IMR-90 (cell line): ENCODE measurements around the gene R3HDM2. TPM values are rescaled to one million over a fixed set of nuclear protein-coding genes. Genes with fewer than 3 reads are reported as not detected.

ENCODE experiments used
- ATAC-seq: fragments of 200-7000 bp; cut with Tn5 transposase; 2 replicates; pipeline ENCODE4 v1.9.1; 2020; ENCODE audit warnings: low read depth, mild to moderate bottlenecking, moderate library complexity
- BruUV-seq: library from RNA; stranded (reverse); fragments of 400-500 nt; replicated peaks from 2 replicates; lab custom pipeline; 2021; lab: Mats Ljungman, UMichigan
- CTCF ChIA-PET: fragments of 300-600 bp; formaldehyde crosslinking; extraction: SDS; loops from one replicate; lab custom pipeline; 2021; ENCODE audit warnings: antibody characterized with exemption; lab: Yijun Ruan, JAX
- POLR2A ChIA-PET: fragments of 300-600 bp; sonication (Branson Sonifier 250); formaldehyde crosslinking; loops from one replicate; lab custom pipeline; 2022; ENCODE audit warnings: antibody characterized with exemption; ENCODE audit not compliant: unreplicated experiment; lab: Charles Lee
- DNase-seq: peaks from one replicate; pipeline ENCODE4 v3.0.0; 2013
- H2AFZ ChIP-seq: replicated peaks from 2 replicates; pipeline ENCODE3; 2013; ENCODE audit warnings: low read length, mild to moderate bottlenecking; ENCODE audit not compliant: poor library complexity
- H2AK5ac ChIP-seq: 2 replicates; pipeline ENCODE4 v1.6.1; 2013; ENCODE audit warnings: low read depth, low read length, inconsistent platforms
- H2AK9ac ChIP-seq: replicated peaks from 2 replicates; pipeline ENCODE3; 2013; ENCODE audit warnings: mild to moderate bottlenecking, low read depth, low read length, moderate library complexity; ENCODE audit not compliant: poor library complexity
- H2BK120ac ChIP-seq: 2 replicates; pipeline ENCODE4 v1.6.1; 2013; ENCODE audit warnings: low read depth, low read length, inconsistent platforms
- H2BK15ac ChIP-seq: 3 replicates; pipeline ENCODE4 v1.6.1; 2013; ENCODE audit warnings: low read depth, low read length, inconsistent platforms
- H2BK20ac ChIP-seq: 2 replicates; pipeline ENCODE4 v1.6.1; 2013; ENCODE audit warnings: low read depth, mild to moderate bottlenecking, inconsistent platforms, low read length, moderate library complexity
- H2BK5ac ChIP-seq: 2 replicates; pipeline ENCODE4 v1.6.1; 2013; ENCODE audit warnings: mild to moderate bottlenecking, low read depth, low read length, inconsistent platforms; ENCODE audit not compliant: poor library complexity, severe bottlenecking
- H3K14ac ChIP-seq: replicated peaks from 2 replicates; pipeline ENCODE4 v1.6.1; 2013; ENCODE audit warnings: low read depth, low read length, inconsistent platforms
- H3K18ac ChIP-seq: 2 replicates; pipeline ENCODE4 v1.6.1; 2013; ENCODE audit warnings: low read depth, low read length, control low read depth
- H3K23ac ChIP-seq: 2 replicates; pipeline ENCODE4 v1.6.1; 2013; ENCODE audit warnings: low read depth, low read length, inconsistent platforms
- H3K27ac ChIP-seq: 2 replicates; pipeline ENCODE4 v1.5.1; 2013; ENCODE audit warnings: mild to moderate bottlenecking, control low read depth, low read length; ENCODE audit not compliant: insufficient read depth
- H3K27me3 ChIP-seq: 2 replicates; pipeline ENCODE4 v1.6.1; 2013; ENCODE audit warnings: low read length; ENCODE audit not compliant: control insufficient read depth, insufficient read depth
- H3K36me3 ChIP-seq: 2 replicates; pipeline ENCODE4 v1.6.1; 2013; ENCODE audit warnings: low read length, mixed read lengths; ENCODE audit not compliant: control insufficient read depth, insufficient read depth
- H3K4ac ChIP-seq: 2 replicates; pipeline ENCODE4 v1.6.1; 2013; ENCODE audit warnings: low read depth, low read length, inconsistent platforms
- H3K4me1 ChIP-seq: 2 replicates; pipeline ENCODE4 v1.6.1; 2013; ENCODE audit warnings: low read length, mixed read lengths; ENCODE audit not compliant: control insufficient read depth, insufficient read depth
- H3K4me2 ChIP-seq: 2 replicates; pipeline ENCODE4 v1.6.1; 2013; ENCODE audit warnings: low read depth, mild to moderate bottlenecking, control low read depth, low read length, moderate library complexity
- H3K4me3 ChIP-seq: 2 replicates; pipeline ENCODE4 v1.5.1; 2013; ENCODE audit warnings: low read depth, mild to moderate bottlenecking, control low read depth, low read length, moderate library complexity; ENCODE audit not compliant: insufficient read depth
- H3K56ac ChIP-seq: 2 replicates; pipeline ENCODE4 v1.6.1; 2013; ENCODE audit warnings: low read length, inconsistent platforms; ENCODE audit not compliant: insufficient read depth; ENCODE audit errors: extremely low read depth
- H3K79me1 ChIP-seq, 2 experiments: 2 replicates each; pipeline ENCODE4 v1.6.1; 2013; ENCODE audit warnings: low read length in 2 of 2, inconsistent platforms in 1 of 2, low read depth in 1 of 2
- H3K9ac ChIP-seq: 2 replicates; pipeline ENCODE4 v1.6.1; 2013; ENCODE audit warnings: low read depth, low read length, control low read depth
- H3K9me1 ChIP-seq: 2 replicates; pipeline ENCODE4 v1.6.1; 2013; ENCODE audit warnings: low read length, inconsistent platforms; ENCODE audit not compliant: insufficient read depth
- H3K9me3 ChIP-seq: 2 replicates; pipeline ENCODE4 v1.6.1; 2013; ENCODE audit warnings: low read length; ENCODE audit not compliant: control insufficient read depth, insufficient read depth
- H4K20me1 ChIP-seq: 2 replicates; pipeline ENCODE4 v1.6.1; 2013; ENCODE audit warnings: low read length, inconsistent platforms; ENCODE audit not compliant: insufficient read depth
- H4K5ac ChIP-seq: 2 replicates; pipeline ENCODE4 v1.6.1; 2013; ENCODE audit warnings: mild to moderate bottlenecking, low read depth, low read length, control low read depth
- H4K8ac ChIP-seq, 2 experiments: 2 replicates each; pipeline ENCODE4 v1.6.1; 2013; ENCODE audit warnings: low read depth in 2 of 2, low read length in 2 of 2, control low read depth in 1 of 2, inconsistent platforms in 1 of 2
- H4K91ac ChIP-seq: 2 replicates; pipeline ENCODE4 v1.6.1; 2013; ENCODE audit warnings: low read depth, low read length, inconsistent platforms; ENCODE audit not compliant: insufficient read depth
- CHD1 ChIP-seq: IDR thresholded peaks from 2 replicates; pipeline ENCODE4 v1.6.1; 2012; ENCODE audit warnings: low read depth, low read length, improper control_type of control experiment
- MAZ ChIP-seq: IDR thresholded peaks from 2 replicates; pipeline ENCODE4 v1.6.1; 2012; ENCODE audit warnings: low read depth, mild to moderate bottlenecking, low read length, improper control_type of control experiment, moderate library complexity, borderline replicate concordance
- WGBS, 2 experiments: methylation state at CpG; one replicate each; pipeline versions ENCODE4 v1.1.5 to v1.1.7; 2013; ENCODE audit warnings: missing lambda C conversion rate in 2 of 2; ENCODE audit not compliant: insufficient read length in 1 of 2; ENCODE audit errors: extremely low coverage in 2 of 2; 5-methylcytosine and 5-hydroxymethylcytosine counted together
- dilution Hi-C: fragments of 300-500 bp; cut with HindIII; formaldehyde crosslinking; loops from one replicate; pipeline ENCODE4 v1.14.3; 2018; ENCODE audit warnings: low sequenced_read_pairs; ENCODE audit not compliant: unreplicated experiment
- in situ Hi-C: fragments of 300-500 bp; cut with MboI; formaldehyde crosslinking; loops from 3 replicates; pipeline ENCODE4 v1.14.3; 2019; ENCODE audit warnings: low sequenced_read_pairs, inconsistent platforms, mixed read lengths
- intact Hi-C: fragments of 100-400 bp; cut with micrococcal nuclease; formaldehyde crosslinking; loops from 2 replicates; pipeline ENCODE4 v1.10.0; 2022
- polyA plus RNA-seq, 3 experiments: library from polyadenylated mRNA; depleted of rRNA; stranded (reverse); fragments of >200 nt; gene quantifications; 2 replicates each; pipeline ENCODE4 v1.2.3, GENCODE V29; 2012; ENCODE audit warnings: low replicate concordance in 1 of 3
- total RNA-seq: library from RNA; depleted of rRNA; stranded (reverse); fragments of >200 nt; gene quantifications from 2 replicates; pipeline ENCODE4 v1.2.3, GENCODE V29; 2012

R3HDM2 gene
- total and polyA plus RNA-seq, 2 of the 4 experiments (the other 2 are of a cell fraction) = 7.5 to 28.4 TPM

GRCh38 chr12:57233357-57234232, 197.2 kb downstream of the R3HDM2 start:
- Histone ChIP-seq H3K9me1 (peaks cover 17% of the 10 kb centered on the region), H3K4me1 (peaks cover 14% of the 10 kb centered on the region), H3K4me2 (no peak overlapping the region), H3K27me3 (no peaks in the 10 kb centered on the region), H3K14ac (peak overlapping the region; percentile 23; the same call in 1 of the 2 replicates), H3K79me1 (peaks cover 29 to 53% of the 10 kb centered on the region in 2 experiments), H3K4me3 (no peak overlapping the region), H2BK15ac (no peak overlapping the region), H2AK5ac (no peak overlapping the region), H2BK5ac (no peak overlapping the region), H2BK120ac (no peak overlapping the region), H2AFZ (no peak overlapping the region), H4K8ac (no peak overlapping the region), H4K5ac (no peak overlapping the region), H3K27ac (no peak overlapping the region), H3K56ac (no peak overlapping the region), H4K20me1 (peaks cover 44% of the 10 kb centered on the region), H3K18ac (no peak overlapping the region), H3K9ac (no peak overlapping the region), H4K91ac (no peak overlapping the region), H2BK20ac (no peak overlapping the region), H3K36me3 (peaks cover 45% of the 10 kb centered on the region), H2AK9ac (no peak overlapping the region), H3K23ac (no peak overlapping the region), H3K4ac (no peak overlapping the region), H3K9me3 (no peaks in the 10 kb centered on the region)
- intact Hi-C loops = no loop called here
- WGBS, 2 experiments = 100% methylated on average over 1 of the region's 15 CpGs; no CpG with 5 or more reads in 1 of the 2 experiments
- ChIA-PET CTCF (no interaction called here), POLR2A (no interaction called here)
- BruUV-seq = TSS peak; percentile 71
- DNase-seq = peak; percentile 85
- dilution Hi-C loops = no loop called here
- ATAC-seq = no peak
- in situ Hi-C loops = no loop called here
- no peak for TF ChIP-seq CHD1
- TF ChIP-seq MAZ = peak; percentile 31; the same call in 1 of the 2 replicates
